ENCODE data around the gene HTR6.

- TF ChIP-seq, protein P1, sequence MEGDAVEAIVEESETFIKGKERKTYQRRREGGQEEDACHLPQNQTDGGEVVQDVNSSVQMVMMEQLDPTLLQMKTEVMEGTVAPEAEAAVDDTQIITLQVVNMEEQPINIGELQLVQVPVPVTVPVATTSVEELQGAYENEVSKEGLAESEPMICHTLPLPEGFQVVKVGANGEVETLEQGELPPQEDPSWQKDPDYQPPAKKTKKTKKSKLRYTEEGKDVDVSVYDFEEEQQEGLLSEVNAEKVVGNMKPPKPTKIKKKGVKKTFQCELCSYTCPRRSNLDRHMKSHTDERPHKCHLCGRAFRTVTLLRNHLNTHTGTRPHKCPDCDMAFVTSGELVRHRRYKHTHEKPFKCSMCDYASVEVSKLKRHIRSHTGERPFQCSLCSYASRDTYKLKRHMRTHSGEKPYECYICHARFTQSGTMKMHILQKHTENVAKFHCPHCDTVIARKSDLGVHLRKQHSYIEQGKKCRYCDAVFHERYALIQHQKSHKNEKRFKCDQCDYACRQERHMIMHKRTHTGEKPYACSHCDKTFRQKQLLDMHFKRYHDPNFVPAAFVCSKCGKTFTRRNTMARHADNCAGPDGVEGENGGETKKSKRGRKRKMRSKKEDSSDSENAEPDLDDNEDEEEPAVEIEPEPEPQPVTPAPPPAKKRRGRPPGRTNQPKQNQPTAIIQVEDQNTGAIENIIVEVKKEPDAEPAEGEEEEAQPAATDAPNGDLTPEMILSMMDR (conservative IDR thresholded peaks at IDR 0.05; ENCODE audit: low read length), result no peak
- TF ChIP-seq EZH2phosphoT487 (IDR thresholded peaks at IDR 0.05; ENCODE audit: borderline replicate concordance, low read depth, low read length), result no peak
These were observed 11.8 kb downstream of the HTR6 start for GRCh38 chr1:19676438-19676922.

Measured in OCI-LY7 (cell line).